Naive B cell (primary cell): ENCODE data around the gene TUBA1A. TPM values are rescaled to one million over a fixed set of nuclear protein-coding genes. Genes with fewer than 3 reads are reported as not detected.
"Not testable (repeated sequence)": the region's sequence is repeated elsewhere in the genome, so short reads cannot be mapped to it uniquely, and the experiment has no call there.

ENCODE experiments used
- ATAC-seq, 2 donors: fragments of 150-1000 bp; cut with Tn5 transposase; 2 replicates each; pipeline ENCODE4 v1.10.0; 2021; ENCODE audit warnings: low read depth in 2 of 2, mild to moderate bottlenecking in 2 of 2, moderate library complexity in 2 of 2
- DNase-seq: peaks from one replicate; pipeline ENCODE4 v3.0.0; 2022
- H3K27ac Mint-ChIP-seq, 6 donors: one replicate each; pipeline ENCODE4 v1.8.0; 2020 to 2022; ENCODE audit warnings: mild to moderate bottlenecking in 6 of 6, mixed read lengths in 6 of 6, moderate library complexity in 5 of 6, inconsistent platforms in 2 of 6
- H3K27me3 Mint-ChIP-seq, 3 donors: one replicate each; pipeline ENCODE4 v1.8.0; 2021 to 2022; ENCODE audit warnings: mixed read lengths in 3 of 3, mild to moderate bottlenecking in 1 of 3
- H3K36me3 Mint-ChIP-seq, 2 donors: one replicate each; pipeline ENCODE4 v1.8.0; 2020 to 2022; ENCODE audit warnings: mixed read lengths in 2 of 2, inconsistent platforms in 1 of 2, mild to moderate bottlenecking in 1 of 2
- H3K4me1 Mint-ChIP-seq, 3 donors: one replicate each; pipeline ENCODE4 v1.8.0; 2020 to 2022; ENCODE audit warnings: mixed read lengths in 3 of 3, inconsistent platforms in 1 of 3, mild to moderate bottlenecking in 1 of 3, moderate library complexity in 1 of 3
- H3K4me3 Mint-ChIP-seq, 8 donors: one replicate each; pipeline ENCODE4 v1.8.0; 2020 to 2022; ENCODE audit warnings: mild to moderate bottlenecking in 8 of 8, mixed read lengths in 8 of 8, moderate library complexity in 8 of 8, inconsistent platforms in 2 of 8
- H3K9me3 Mint-ChIP-seq, 7 donors: one replicate each; pipeline ENCODE4 v1.8.0; 2020 to 2022; ENCODE audit warnings: mixed read lengths in 7 of 7, mild to moderate bottlenecking in 5 of 7, inconsistent platforms in 2 of 7, moderate library complexity in 1 of 7
- polyA plus RNA-seq, 6 donors: library from polyadenylated mRNA; unstranded; fragments of 300-500 nt; fragmentation: Illumina TruSeq; gene quantifications; one replicate each; pipeline ENCODE4 v1.2.3, GENCODE V29; 2021; ENCODE audit warnings: low read depth in 6 of 6

The TUBA1A gene
- polyA plus RNA-seq, 6 donors from 2014 or later, result 272 to 383 (median 304) TPM

GRCh38 chr12:49161901-49162300 is 27.0 kb downstream of the TUBA1A start:
- H3K4me3 Mint-ChIP-seq, result peak overlapping the region in 1 of 8 donors; percentile 79
- not testable (repeated sequence) for H3K27me3 Mint-ChIP-seq, ATAC-seq, DNase-seq, H3K36me3 Mint-ChIP-seq, H3K9me3 Mint-ChIP-seq
- H3K4me1 Mint-ChIP-seq, result peaks cover 24 to 48% (median 38%) of the 10 kb centered on the region in 3 donors
- peak overlapping the region in 3 of 6 donors; percentile 56 to 93 (median 90) for H3K27ac Mint-ChIP-seq

- Mint-ChIP-seq H3K36me3 (no peaks in the 10 kb centered on the region), H3K4me3 (peak overlapping the region; percentile 60 to 91 (median 81)), H3K27me3 (no peaks in the 10 kb centered on the region), H3K27ac (peak overlapping the region; percentile 88 to 95 (median 90)), H3K9me3 (no peaks in the 10 kb centered on the region), H3K4me1 (peaks cover 24 to 48% (median 38%) of the 10 kb centered on the region in 3 donors)
- DNase-seq (no peak), ATAC-seq (peak; percentile 49 to 60)
These were observed 27.6 kb downstream of the TUBA1A start for GRCh38 chr12:49161092-49161795.

- peak overlapping the region; percentile 88 to 93 (median 90) for H3K27ac Mint-ChIP-seq
- H3K4me1 Mint-ChIP-seq, result peaks cover 24 to 48% (median 38%) of the 10 kb centered on the region in 3 donors
- peak overlapping the region; percentile 60 to 91 (median 81) for H3K4me3 Mint-ChIP-seq
- peak; percentile 34 for DNase-seq
- no peaks in the 10 kb centered on the region for H3K9me3 Mint-ChIP-seq
- H3K27me3 Mint-ChIP-seq, result no peaks in the 10 kb centered on the region
- no peaks in the 10 kb centered on the region for H3K36me3 Mint-ChIP-seq
- ATAC-seq, result peak; percentile 65 to 73
These were observed 28.5 kb downstream of the TUBA1A start for GRCh38 chr12:49160399-49160798.

- Mint-ChIP-seq H3K9me3 (no peaks in the 10 kb centered on the region), H3K36me3 (peaks cover 0 to 3% of the 10 kb centered on the region in 2 donors), H3K4me1 (peaks cover 6 to 22% (median 10%) of the 10 kb centered on the region in 3 donors), H3K27me3 (no peaks in the 10 kb centered on the region), H3K4me3 (no peak overlapping the region), H3K27ac (peak overlapping the region in 1 of 6 donors; percentile 53)
- ATAC-seq (no peak), DNase-seq (no peak)
These were observed 34.7 kb downstream of the TUBA1A start for GRCh38 chr12:49154221-49154620.

GRCh38 chr12:49147384-49147783 is 41.5 kb downstream of the TUBA1A start:
- ATAC-seq (no peak), DNase-seq (no peak)
- peak overlapping the region in 1 of 6 donors; percentile 36 for H3K27ac Mint-ChIP-seq
- no peaks in the 10 kb centered on the region for H3K27me3 Mint-ChIP-seq
- H3K36me3 Mint-ChIP-seq, result peaks cover 8 to 9% of the 10 kb centered on the region in 2 donors
- no peak overlapping the region for H3K4me3 Mint-ChIP-seq
- H3K4me1 Mint-ChIP-seq, result peaks cover 0 to 9% (median 4%) of the 10 kb centered on the region in 3 donors
- no peaks in the 10 kb centered on the region for H3K9me3 Mint-ChIP-seq

- H3K27ac Mint-ChIP-seq, result no peak overlapping the region
- H3K4me1 Mint-ChIP-seq, result peaks cover 0 to 9% (median 4%) of the 10 kb centered on the region in 3 donors
- DNase-seq (no peak), ATAC-seq (no peak)
- peaks cover 8 to 9% of the 10 kb centered on the region in 2 donors for H3K36me3 Mint-ChIP-seq
- no peaks in the 10 kb centered on the region for H3K27me3 Mint-ChIP-seq
- H3K4me3 Mint-ChIP-seq, result no peak overlapping the region
- no peaks in the 10 kb centered on the region for H3K9me3 Mint-ChIP-seq
These were observed 42.5 kb downstream of the TUBA1A start for GRCh38 chr12:49146406-49146805.

GRCh38 chr12:49144384-49144783 is 44.5 kb downstream of the TUBA1A start:
- H3K27ac Mint-ChIP-seq, result no peak overlapping the region
- DNase-seq, result no peak
- H3K9me3 Mint-ChIP-seq, result no peaks in the 10 kb centered on the region
- no peaks in the 10 kb centered on the region for H3K27me3 Mint-ChIP-seq
- H3K36me3 Mint-ChIP-seq, result peaks cover 6 to 8% of the 10 kb centered on the region in 2 donors
- no peak overlapping the region for H3K4me3 Mint-ChIP-seq
- ATAC-seq, result no peak
- no peaks in the 10 kb centered on the region for H3K4me1 Mint-ChIP-seq

- H3K36me3 Mint-ChIP-seq, result no peaks in the 10 kb centered on the region
- no peaks in the 10 kb centered on the region for H3K9me3 Mint-ChIP-seq
- DNase-seq, result no peak
- no peaks in the 10 kb centered on the region for H3K27me3 Mint-ChIP-seq
- H3K4me1 Mint-ChIP-seq, result peaks cover 0 to 3% (median under 1%) of the 10 kb centered on the region in 3 donors
- no peak for ATAC-seq
- no peak overlapping the region for H3K4me3 Mint-ChIP-seq
- H3K27ac Mint-ChIP-seq, result no peak overlapping the region
These were observed 49.9 kb downstream of the TUBA1A start for GRCh38 chr12:49138999-49139398.

- H3K4me3 Mint-ChIP-seq, result no peak overlapping the region
These were observed 50.3 kb downstream of the TUBA1A start for GRCh38 chr12:49138587-49138986.

GRCh38 chr12:49137476-49137875 is 51.4 kb downstream of the TUBA1A start:
- H3K27ac Mint-ChIP-seq, result no peak overlapping the region
- ATAC-seq (no peak), DNase-seq (no peak)
- no peaks in the 10 kb centered on the region for H3K36me3 Mint-ChIP-seq
- no peaks in the 10 kb centered on the region for H3K27me3 Mint-ChIP-seq
- H3K4me3 Mint-ChIP-seq, result peak overlapping the region in 1 of 8 donors; percentile 24
- no peaks in the 10 kb centered on the region for H3K9me3 Mint-ChIP-seq
- H3K4me1 Mint-ChIP-seq, result peaks cover 0 to 10% (median 3%) of the 10 kb centered on the region in 3 donors

More at GRCh38 chr12:49138587-49138986, 50.3 kb downstream of the TUBA1A start:
- DNase-seq (no peak), ATAC-seq (no peak)
- H3K36me3 Mint-ChIP-seq, result no peaks in the 10 kb centered on the region
- no peaks in the 10 kb centered on the region for H3K9me3 Mint-ChIP-seq
- peaks cover 0 to 3% (median 3%) of the 10 kb centered on the region in 3 donors for H3K4me1 Mint-ChIP-seq
- no peaks in the 10 kb centered on the region for H3K27me3 Mint-ChIP-seq
- no peak overlapping the region for H3K27ac Mint-ChIP-seq

GRCh38 chr12:49136997-49137396 is 51.9 kb downstream of the TUBA1A start:
- DNase-seq, H3K27me3 Mint-ChIP-seq, H3K36me3 Mint-ChIP-seq, ATAC-seq, H3K9me3 Mint-ChIP-seq: not testable (repeated sequence)
- Mint-ChIP-seq H3K4me3 (peak overlapping the region in 2 of 8 donors; percentile 24 to 59), H3K27ac (peak overlapping the region in 1 of 6 donors; percentile 65), H3K4me1 (peaks cover 4 to 15% (median 6%) of the 10 kb centered on the region in 3 donors)

Other genes starting within 250 kb of the TUBA1A start
- gene ARF3, start 231.6 kb downstream of the TUBA1A start, polyA plus RNA-seq, result 10 to 100 TPM; 21.7 to 40.3 (median 25.8) TPM
- not detected for gene WNT10B, start 217.3 kb downstream of the TUBA1A start, polyA plus RNA-seq
- under 1 TPM in 1 of 6 donors, not detected in 5; 0.23 TPM for gene WNT1, start 210.8 kb downstream of the TUBA1A start, polyA plus RNA-seq
- under 1 TPM in 5 of 6 donors, not detected in 1; 0.12 to 0.52 (median 0.20) TPM for gene DDN, start 189.7 kb downstream of the TUBA1A start, polyA plus RNA-seq
- gene PRKAG1, start 170.3 kb downstream of the TUBA1A start, polyA plus RNA-seq, result 10 to 100 TPM; 36.2 to 76.2 (median 52.1) TPM
- gene KMT2D, start 128.3 kb downstream of the TUBA1A start, polyA plus RNA-seq, result 10 to 100 TPM in 3 of 6 donors, 1 to 10 TPM in 3; 2.6 to 33.6 (median 9.7) TPM
- gene RHEBL1, start 119.1 kb downstream of the TUBA1A start, polyA plus RNA-seq, result 1 to 10 TPM; 4.5 to 8.6 (median 6.1) TPM
- not detected for gene DHH, start 94.3 kb downstream of the TUBA1A start, polyA plus RNA-seq
- gene LMBR1L, start 78.2 kb downstream of the TUBA1A start, polyA plus RNA-seq, result 10 to 100 TPM; 42.4 to 93.6 (median 59.1) TPM
- 100 to 1,000 TPM; 355 to 614 (median 402) TPM for gene TUBA1B, start 57.7 kb downstream of the TUBA1A start, polyA plus RNA-seq
- 10 to 100 TPM; 17.0 to 38.9 (median 31.9) TPM for gene TUBA1C, start 76.0 kb upstream of the TUBA1A start, polyA plus RNA-seq
- not detected for gene PRPH, start 106.1 kb upstream of the TUBA1A start, polyA plus RNA-seq
- 1 to 10 TPM in 1 of 6 donors, under 1 TPM in 1, not detected in 4; 0.86 to 2.1 TPM for gene TROAP, start 134.2 kb upstream of the TUBA1A start, polyA plus RNA-seq
- gene C1QL4, start 148.1 kb upstream of the TUBA1A start, polyA plus RNA-seq, result not detected
- gene DNAJC22, start 157.8 kb upstream of the TUBA1A start, polyA plus RNA-seq, result not detected
- 10 to 100 TPM in 1 of 6 donors, 1 to 10 TPM in 5; 1.9 to 11.4 (median 9.0) TPM for gene SPATS2, start 178.4 kb upstream of the TUBA1A start, polyA plus RNA-seq